Muscle layer of colon (tissue), 2 donors: ENCODE measurements around the gene KRT12.

Experiments
- H3K27ac ChIP-seq: one replicate; pipeline ENCODE4 v1.7.0; 2013; ENCODE audit warnings: low read depth, mild to moderate bottlenecking, low read length, moderate library complexity
- H3K27me3 ChIP-seq, 2 donors: one replicate each; pipeline ENCODE4 v1.7.0; 2013; ENCODE audit warnings: low read length in 2 of 2, mild to moderate bottlenecking in 2 of 2; ENCODE audit not compliant: insufficient read depth in 2 of 2, control insufficient read depth in 1 of 2
- H3K36me3 ChIP-seq: one replicate; pipeline ENCODE4 v1.7.0; 2013; ENCODE audit warnings: mild to moderate bottlenecking, low read length; ENCODE audit not compliant: insufficient read depth
- H3K4me1 ChIP-seq: one replicate; pipeline ENCODE4 v1.7.0; 2013; ENCODE audit warnings: mild to moderate bottlenecking, low read length; ENCODE audit not compliant: insufficient read depth
- H3K4me3 ChIP-seq, 2 donors: one replicate each; pipeline ENCODE4 v1.7.0; 2013; ENCODE audit warnings: low read length in 2 of 2, low read depth in 1 of 2, mild to moderate bottlenecking in 1 of 2, moderate library complexity in 1 of 2
- H3K9ac ChIP-seq: one replicate; pipeline ENCODE4 v1.7.0; 2013; ENCODE audit warnings: low read length
- H3K9me3 ChIP-seq: one replicate; pipeline ENCODE4 v1.7.0; 2013; ENCODE audit warnings: mild to moderate bottlenecking, low read length
- donor health status: abdominal sarcoma.
- donor health status: Adenocarcinoma of cecum.

KRT12 gene

GRCh38 chr17:40903129-40903847 lies 36.3 kb upstream of the KRT12 start:
- no peak overlapping the region for H3K9ac ChIP-seq
- H3K4me3 ChIP-seq = no peak overlapping the region
- H3K4me1 ChIP-seq = no peaks in the 10 kb centered on the region
- no peak overlapping the region for H3K27ac ChIP-seq
- H3K9me3 ChIP-seq = no peaks in the 10 kb centered on the region
- peaks cover 0 to 5% of the 10 kb centered on the region in 2 donors for H3K27me3 ChIP-seq
- H3K36me3 ChIP-seq = no peaks in the 10 kb centered on the region

DNA sequence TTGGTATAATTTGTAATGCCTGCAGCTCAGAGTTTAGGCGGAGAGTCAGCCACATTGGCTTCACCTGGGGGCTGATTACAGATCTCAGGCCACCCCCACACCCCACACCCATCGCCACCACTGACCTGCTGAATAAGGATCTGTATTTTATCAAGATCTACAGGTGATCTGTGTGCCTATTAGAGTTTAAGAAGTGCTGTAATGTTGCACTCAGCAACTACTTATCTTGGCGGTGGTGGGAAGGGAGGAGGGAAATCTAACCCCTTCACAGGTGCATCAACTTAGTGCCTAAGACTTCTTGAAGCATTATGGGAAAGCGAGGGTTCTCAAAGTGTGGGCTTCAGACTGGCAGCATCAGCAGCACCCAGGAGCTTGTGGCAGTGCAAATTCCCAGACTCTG lies 35.5 kb upstream of the KRT12 start:
- no peaks in the 10 kb centered on the region for H3K9me3 ChIP-seq
- no peak overlapping the region for H3K4me3 ChIP-seq
- no peaks in the 10 kb centered on the region for H3K36me3 ChIP-seq
- no peaks in the 10 kb centered on the region for H3K27me3 ChIP-seq
- H3K27ac ChIP-seq = no peak overlapping the region
- no peak overlapping the region for H3K9ac ChIP-seq
- H3K4me1 ChIP-seq = no peaks in the 10 kb centered on the region

- H3K4me3 ChIP-seq = no peak overlapping the region
- H3K9me3 ChIP-seq = no peaks in the 10 kb centered on the region
- no peak overlapping the region for H3K27ac ChIP-seq
- no peak overlapping the region for H3K9ac ChIP-seq
- no peaks in the 10 kb centered on the region for H3K4me1 ChIP-seq
- no peaks in the 10 kb centered on the region for H3K27me3 ChIP-seq
- H3K36me3 ChIP-seq = no peaks in the 10 kb centered on the region
These were observed 35.0 kb upstream of the KRT12 start for GRCh38 chr17:40901981-40902474.

GRCh38 chr17:40900809-40901356 lies 33.9 kb upstream of the KRT12 start:
- no peaks in the 10 kb centered on the region for H3K36me3 ChIP-seq
- no peak overlapping the region for H3K4me3 ChIP-seq
- H3K9me3 ChIP-seq = no peaks in the 10 kb centered on the region

GRCh38 chr17:40896916-40897455 lies 30.0 kb upstream of the KRT12 start:
- H3K36me3 ChIP-seq = no peaks in the 10 kb centered on the region

More at GRCh38 chr17:40900809-40901356, 33.9 kb upstream of the KRT12 start:
- H3K9ac ChIP-seq = no peak overlapping the region
- H3K27me3 ChIP-seq = no peaks in the 10 kb centered on the region
- H3K4me1 ChIP-seq = no peaks in the 10 kb centered on the region
- H3K27ac ChIP-seq = no peak overlapping the region

GRCh38 chr17:40895106-40895730 lies 28.2 kb upstream of the KRT12 start:
- Histone ChIP-seq H3K4me3 (no peak overlapping the region), H3K36me3 (no peaks in the 10 kb centered on the region), H3K4me1 (no peaks in the 10 kb centered on the region), H3K9ac (no peak overlapping the region), H3K27me3 (peaks cover 0 to 4% of the 10 kb centered on the region in 2 donors), H3K27ac (no peak overlapping the region), H3K9me3 (no peaks in the 10 kb centered on the region)

More at GRCh38 chr17:40896916-40897455, 30.0 kb upstream of the KRT12 start:
- no peaks in the 10 kb centered on the region for H3K9me3 ChIP-seq
- H3K4me1 ChIP-seq = no peaks in the 10 kb centered on the region
- H3K27ac ChIP-seq = no peak overlapping the region
- H3K27me3 ChIP-seq = peaks cover 0 to 4% of the 10 kb centered on the region in 2 donors
- no peak overlapping the region for H3K4me3 ChIP-seq
- H3K9ac ChIP-seq = no peak overlapping the region

- H3K4me1 ChIP-seq = no peaks in the 10 kb centered on the region
- H3K27me3 ChIP-seq = peaks cover 0 to 4% of the 10 kb centered on the region in 2 donors
- H3K36me3 ChIP-seq = no peaks in the 10 kb centered on the region
- no peak overlapping the region for H3K9ac ChIP-seq
- H3K4me3 ChIP-seq = no peak overlapping the region
- H3K9me3 ChIP-seq = no peaks in the 10 kb centered on the region
- H3K27ac ChIP-seq = no peak overlapping the region
These were observed 21.2 kb upstream of the KRT12 start for GRCh38 chr17:40888196-40888720.

- Histone ChIP-seq H3K27ac (no peak overlapping the region), H3K4me1 (no peaks in the 10 kb centered on the region), H3K36me3 (no peaks in the 10 kb centered on the region), H3K9ac (no peak overlapping the region), H3K4me3 (no peak overlapping the region), H3K9me3 (no peaks in the 10 kb centered on the region), H3K27me3 (peaks cover 0 to 4% of the 10 kb centered on the region in 2 donors)
These were observed 19.1 kb upstream of the KRT12 start for GRCh38 chr17:40886090-40886489.

DNA sequence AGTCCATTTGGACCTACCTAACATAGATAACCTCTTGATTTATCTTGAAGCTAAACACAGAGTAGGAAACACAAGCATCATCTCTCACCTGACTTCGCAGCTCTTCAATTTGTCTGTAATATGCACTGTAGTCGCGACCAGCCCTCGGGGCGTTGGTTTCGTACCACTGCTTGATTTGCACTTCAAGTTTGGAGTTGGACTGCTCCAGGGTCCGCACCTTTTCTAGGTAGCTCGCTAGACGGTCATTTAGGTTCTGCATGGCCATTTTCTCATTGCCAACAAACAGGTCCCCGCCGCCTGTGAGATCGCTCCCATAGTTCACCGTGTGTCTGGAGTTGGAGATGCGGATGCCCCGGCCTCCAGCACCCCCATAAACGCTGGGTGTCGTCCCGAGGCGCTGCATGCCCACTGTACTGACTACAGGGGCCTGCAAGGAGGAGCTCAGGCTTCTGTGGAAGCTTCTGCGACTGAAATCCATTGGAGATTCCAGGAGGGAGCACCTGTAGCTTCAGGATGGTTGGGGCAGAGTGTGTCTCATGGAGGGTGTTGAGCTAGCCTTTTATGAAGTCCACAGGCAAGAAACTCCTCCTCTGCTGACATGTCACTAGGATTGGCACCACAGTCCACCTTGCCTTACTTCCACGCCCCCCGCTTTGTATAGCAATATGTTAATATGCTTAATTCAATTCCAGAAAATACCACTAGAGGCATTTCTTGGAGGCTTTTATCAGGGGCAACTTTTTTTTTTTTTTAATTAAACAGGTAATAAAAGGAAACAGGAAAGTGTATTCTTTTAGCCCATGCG lies 17.9 kb upstream of the KRT12 start, which contains the start of gene KRT20:
TSS of gene KRT20 (minus strand) at position 535 of the 805 bp plus-strand sequence. CDS start at position 478, 57 bp downstream.
- H3K4me1 ChIP-seq = no peaks in the 10 kb centered on the region
- H3K27ac ChIP-seq = no peak within 1 kb of the TSS
- H3K36me3 ChIP-seq = no peaks in the 10 kb centered on the region
- H3K4me3 ChIP-seq = no peak within 1 kb of the TSS
- H3K9me3 ChIP-seq = no peaks in the 10 kb centered on the region
- H3K9ac ChIP-seq = no peak within 1 kb of the TSS
- H3K27me3 ChIP-seq = peaks cover 0 to 4% of the 10 kb centered on the region in 2 donors

DNA sequence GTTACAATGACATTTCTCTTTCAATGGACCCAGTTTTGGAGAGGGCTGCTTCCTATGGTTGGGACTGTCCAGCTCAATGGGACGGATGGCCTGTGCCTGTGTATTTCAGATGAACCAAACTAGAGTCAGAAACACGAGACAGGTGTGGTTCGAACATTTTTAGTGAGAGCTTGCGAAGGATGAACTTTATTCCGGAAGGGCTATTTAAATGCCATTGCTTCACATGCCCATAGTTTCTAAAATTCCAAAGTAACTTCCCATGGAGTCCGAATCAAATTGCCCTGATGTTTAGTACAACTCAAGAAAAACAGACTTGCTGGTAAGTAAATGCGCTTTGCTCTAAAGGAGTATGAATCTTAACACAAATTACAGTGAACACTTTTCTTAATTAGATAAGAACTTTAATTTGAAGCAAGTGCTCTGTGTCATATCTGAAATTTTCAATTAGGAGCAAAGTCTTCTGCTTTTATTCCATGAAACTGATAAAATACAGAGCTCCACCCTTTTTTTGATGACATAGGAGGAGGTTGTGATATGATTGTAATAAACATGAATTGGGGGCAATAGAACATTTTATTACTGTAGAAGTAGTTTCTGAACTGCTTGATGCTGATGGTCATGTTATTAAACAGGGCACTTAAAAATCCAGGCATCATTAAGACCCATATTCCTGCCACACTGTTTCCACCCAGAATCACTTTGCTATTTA lies 16.8 kb upstream of the KRT12 start:
- no peak overlapping the region for H3K9ac ChIP-seq
- no peak overlapping the region for H3K4me3 ChIP-seq
- H3K4me1 ChIP-seq = no peaks in the 10 kb centered on the region
- no peak overlapping the region for H3K27ac ChIP-seq
- no peaks in the 10 kb centered on the region for H3K9me3 ChIP-seq
- H3K36me3 ChIP-seq = no peaks in the 10 kb centered on the region
- no peaks in the 10 kb centered on the region for H3K27me3 ChIP-seq
